ENCODE measurements around the gene ZNRF3. TPM values are rescaled to one million over a fixed set of nuclear protein-coding genes. Genes with fewer than 3 reads are reported as not detected.
"Not testable (repeated sequence)": the region's sequence is repeated elsewhere in the genome, so short reads cannot be mapped to it uniquely, and the experiment has no call there.

The ZNRF3 gene
- 7.4 TPM for total RNA-seq

DNA sequence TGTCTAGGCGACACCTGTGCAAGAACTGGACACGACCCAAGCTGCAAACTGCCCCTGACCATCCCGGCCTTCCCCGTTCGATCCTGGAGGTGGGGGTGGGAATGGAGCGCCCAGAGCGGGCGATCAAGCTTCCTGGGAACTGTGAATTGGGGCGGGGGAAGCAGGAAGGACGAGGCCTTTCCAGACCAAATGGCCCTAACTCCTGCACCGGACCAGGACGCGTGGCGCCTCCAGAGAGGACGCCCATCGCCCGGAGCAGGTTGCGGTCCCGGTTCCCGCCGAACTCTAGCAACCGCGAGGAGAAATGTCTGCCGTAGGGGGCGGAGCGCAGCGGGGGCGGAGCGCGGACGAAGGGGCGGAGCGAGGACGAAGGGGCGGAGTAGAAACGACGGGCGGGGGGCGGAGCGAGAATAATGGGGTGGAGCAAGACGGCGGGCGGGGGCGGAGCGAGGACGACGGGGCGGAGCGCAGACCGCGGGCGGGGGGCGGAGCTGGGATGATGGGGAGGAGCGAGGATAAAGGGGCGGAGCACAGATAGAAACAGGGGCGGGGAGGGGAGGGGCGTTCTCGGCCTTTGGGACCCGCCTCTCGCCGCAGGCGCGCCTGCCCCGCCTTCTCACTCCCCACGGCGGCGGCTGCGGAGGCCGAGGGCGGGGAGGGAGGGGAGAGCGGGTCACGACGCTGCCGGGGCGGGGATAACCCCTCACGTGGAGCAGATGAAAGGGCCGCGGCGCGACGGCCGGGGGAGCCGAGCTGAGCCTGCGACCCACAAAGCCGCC lies at the start of gene ZNRF3:
ZNRF3 (plus strand) TSS at position 695 of the 779 bp plus-strand sequence. CDS start 195 bp downstream, outside the sequence.
- DNase-seq, result peak; percentile 96

DNA sequence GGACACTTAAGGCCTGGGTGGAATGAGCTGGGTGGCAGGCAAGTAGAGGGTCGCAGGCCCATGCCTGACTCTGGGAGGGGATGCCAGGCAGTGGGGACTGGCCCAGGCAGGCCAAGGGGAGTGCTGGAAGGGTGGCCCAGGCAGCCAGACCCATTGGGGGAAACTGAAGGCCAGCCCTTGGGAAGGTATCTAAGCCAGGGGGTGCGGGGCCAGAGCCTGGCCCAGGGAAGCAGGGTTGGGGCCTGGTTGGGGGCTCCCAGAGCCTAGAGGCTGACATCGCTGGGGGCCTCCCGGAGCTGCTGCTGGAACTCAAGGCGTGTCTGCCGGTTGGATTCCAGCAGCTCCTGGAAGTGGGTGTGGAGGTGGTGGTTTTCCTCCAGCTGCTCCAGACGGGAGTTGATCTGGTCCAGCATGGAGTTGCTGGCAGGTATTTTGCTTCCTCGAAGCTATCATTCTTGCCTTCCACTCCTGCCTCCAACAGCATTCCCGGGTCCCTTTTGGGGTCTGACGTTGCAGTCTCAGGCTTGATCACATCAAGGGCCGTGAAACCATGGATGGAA lies 47.7 kb upstream of the ZNRF3 start:
- DNase-seq, result no peak

GRCh38 chr22:28837640-28838039 lies 45.7 kb upstream of the ZNRF3 start:
- DNase-seq, result no peak

GRCh38 chr22:28838971-28839370 lies 44.4 kb upstream of the ZNRF3 start:
- no peak for DNase-seq

GRCh38 chr22:28841111-28841510 lies 42.3 kb upstream of the ZNRF3 start:
- no peak for DNase-seq

DNA sequence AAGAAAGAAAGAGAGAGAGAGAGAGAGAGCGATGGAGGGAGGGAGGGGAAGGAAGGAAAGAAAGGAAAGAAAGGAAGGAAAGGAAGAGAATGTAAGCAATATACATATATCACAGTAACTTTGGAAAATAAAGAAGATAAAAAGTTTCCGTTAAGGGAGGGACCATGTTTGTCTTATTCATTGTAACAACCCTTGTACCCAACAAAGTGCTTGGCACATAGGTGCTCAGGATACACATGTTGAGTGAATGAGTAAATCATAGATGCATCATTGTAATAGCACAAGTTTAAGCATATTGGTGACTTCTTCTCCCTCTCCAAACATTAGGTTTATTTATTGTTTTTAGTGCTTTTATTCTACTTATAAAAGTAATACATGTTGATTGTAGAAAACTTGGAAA lies 39.7 kb upstream of the ZNRF3 start:
- no peak for DNase-seq

DNA sequence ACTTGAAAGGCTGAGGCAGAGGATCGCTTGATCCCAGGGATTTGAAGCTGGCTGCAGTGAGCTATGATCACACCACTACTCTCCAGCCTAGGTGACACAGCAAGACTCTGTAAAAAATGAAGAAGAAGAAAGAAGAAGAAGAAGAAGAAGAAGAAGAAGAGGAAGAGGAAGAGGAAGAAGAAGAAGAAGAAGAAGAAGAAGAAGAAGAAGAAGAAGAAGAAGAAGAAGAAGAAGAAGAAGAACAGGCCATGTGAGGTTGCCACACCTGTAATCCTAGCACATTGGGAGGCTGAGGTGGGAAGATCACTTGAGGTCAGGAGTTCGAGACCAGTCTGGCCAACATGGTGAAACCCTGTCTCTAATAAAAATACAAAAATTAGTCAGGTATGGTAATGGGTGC lies 39.1 kb upstream of the ZNRF3 start:
- DNase-seq, result not testable (repeated sequence)

- no peak for DNase-seq
These were observed 36.4 kb upstream of the ZNRF3 start for GRCh38 chr22:28846994-28847393.

GRCh38 chr22:28855355-28856094 lies 27.8 kb upstream of the ZNRF3 start:
- DNase-seq, result peak; percentile 51

DNA sequence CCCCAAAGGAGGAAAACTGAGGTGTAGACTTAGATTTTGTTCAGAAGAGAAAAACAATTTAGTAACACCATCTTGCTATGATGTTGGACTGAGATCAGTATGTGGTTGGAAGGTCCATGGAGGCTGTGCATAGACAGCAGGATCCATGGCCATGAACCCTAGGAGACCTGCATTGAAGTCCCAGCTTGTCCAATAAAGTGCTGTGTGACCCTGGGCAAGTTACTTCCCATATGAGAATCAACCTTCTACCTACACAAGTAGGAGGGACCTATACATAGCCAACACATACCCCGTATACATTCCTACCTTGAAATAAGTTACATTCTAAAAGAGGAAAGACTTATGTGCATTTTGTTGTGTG lies 27.3 kb upstream of the ZNRF3 start:
- no peak for DNase-seq

DNA sequence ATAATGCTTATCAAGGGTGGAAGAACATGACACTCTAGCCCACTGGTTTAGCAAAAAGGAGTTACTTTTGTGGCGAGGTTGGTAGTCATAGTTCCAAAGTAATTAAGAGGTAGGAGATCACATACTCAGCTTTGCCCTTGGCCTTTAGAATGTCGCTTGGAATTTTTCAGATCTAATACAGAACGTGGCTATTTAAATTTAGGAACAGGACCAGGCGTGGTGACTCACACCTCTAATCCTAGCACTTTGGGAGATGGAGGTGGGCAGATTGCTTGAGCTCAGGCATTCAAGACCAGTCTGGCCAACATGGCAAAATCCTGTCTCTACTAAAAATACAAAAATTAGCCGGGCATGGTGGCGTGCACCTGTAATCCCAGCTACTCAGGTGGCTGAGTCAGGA lies 26.1 kb upstream of the ZNRF3 start:
- DNase-seq, result no peak

- no peak for DNase-seq
These were observed 18.3 kb upstream of the ZNRF3 start for GRCh38 chr22:28864878-28865596.

DNA sequence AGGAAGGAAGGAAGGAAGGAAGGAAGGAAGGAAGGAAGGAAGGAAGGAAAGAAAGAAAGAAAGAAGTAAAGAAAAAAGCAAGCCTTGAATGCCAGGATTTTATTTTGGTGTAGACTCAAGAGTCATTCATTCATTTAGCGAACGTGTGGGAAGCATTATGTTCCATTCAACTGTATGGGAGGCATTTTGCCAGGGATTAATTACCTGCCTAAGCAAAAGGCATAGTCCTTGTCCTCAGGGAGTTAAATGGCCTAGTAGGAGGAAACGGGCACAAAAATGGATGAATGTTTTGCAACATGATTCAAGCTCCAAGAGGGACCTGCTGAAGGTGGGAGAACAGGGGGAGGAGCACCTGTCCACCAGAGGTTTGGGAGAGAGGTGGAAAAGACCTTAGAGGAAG lies 16.2 kb upstream of the ZNRF3 start:
- DNase-seq, result no peak

DNA sequence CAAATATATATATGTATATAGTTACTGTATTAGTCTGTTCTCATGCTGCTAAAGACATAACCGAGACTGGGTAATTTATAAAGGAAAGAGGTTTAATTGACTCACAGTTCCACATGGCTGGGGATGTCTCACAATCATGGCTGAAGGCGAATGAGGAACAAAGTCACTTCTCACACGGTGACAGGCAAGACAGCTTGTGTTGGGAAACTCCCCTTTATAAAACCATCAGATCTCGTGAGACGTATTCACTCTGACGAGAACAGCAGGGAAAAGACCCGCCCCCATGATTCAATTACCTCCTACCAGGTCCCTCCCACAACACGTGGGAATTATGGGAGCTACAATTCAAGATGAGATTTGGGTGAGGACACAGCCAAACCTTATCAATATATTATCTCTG lies 15.0 kb upstream of the ZNRF3 start:
- not testable (repeated sequence) for DNase-seq

- DNase-seq, result no peak
These were observed 13.6 kb upstream of the ZNRF3 start for GRCh38 chr22:28869736-28870135.

DNA sequence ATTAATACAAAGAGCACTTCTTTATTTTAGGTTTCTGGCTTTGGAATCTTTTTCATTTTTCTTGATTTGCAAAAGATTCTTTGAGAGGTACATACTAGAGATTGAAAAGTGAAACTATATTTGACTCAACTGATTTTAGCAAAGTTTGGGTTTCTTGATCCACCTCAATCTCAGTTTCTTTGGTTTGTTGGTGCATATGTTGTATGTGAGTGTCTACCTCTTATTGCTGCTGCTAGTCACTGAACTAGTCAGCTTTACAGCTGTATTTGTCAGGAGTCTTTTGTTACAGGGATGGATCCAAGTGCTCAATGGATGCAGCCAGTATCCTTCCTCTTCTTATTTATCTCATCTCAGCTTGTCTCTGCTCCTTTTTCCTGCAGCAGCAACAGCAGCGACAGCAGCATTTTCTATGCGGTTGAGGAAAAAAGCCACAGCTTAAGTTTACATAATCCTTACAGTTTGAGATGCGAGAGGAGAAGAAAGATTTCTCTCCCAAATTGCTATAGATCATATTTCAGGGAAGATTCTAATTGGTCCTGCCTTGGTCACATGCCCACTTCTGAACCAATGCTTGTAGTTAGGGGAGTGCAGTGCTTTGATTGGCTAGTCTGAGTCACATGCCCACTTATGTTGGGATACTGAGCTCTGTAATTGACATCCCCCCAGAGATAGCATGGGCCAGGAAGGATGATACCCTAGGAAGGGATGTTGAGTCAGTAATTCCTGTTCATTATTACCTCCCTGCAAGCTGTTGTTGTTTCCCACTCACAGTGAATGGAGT lies 10.0 kb upstream of the ZNRF3 start:
- DNase-seq, result no peak

DNA sequence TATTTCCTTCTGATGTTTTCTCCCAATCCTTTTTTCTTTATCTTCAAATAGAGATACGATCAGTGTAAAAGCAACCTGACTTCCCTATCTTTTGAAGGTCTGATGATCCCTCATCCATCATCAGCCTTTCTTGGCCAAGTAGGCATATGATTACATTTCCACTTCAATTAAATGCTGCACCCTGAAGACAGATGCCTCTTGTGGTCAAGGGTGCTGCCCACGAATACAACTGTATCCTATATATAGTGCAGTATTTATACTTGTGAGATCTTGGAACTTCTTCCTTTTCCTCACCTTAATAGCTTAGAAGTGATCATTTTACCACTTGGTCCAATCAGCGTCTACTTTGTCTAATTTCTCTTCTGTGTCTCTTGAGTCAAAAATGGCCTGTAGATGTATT lies 9.3 kb upstream of the ZNRF3 start:
- no peak for DNase-seq

DNA sequence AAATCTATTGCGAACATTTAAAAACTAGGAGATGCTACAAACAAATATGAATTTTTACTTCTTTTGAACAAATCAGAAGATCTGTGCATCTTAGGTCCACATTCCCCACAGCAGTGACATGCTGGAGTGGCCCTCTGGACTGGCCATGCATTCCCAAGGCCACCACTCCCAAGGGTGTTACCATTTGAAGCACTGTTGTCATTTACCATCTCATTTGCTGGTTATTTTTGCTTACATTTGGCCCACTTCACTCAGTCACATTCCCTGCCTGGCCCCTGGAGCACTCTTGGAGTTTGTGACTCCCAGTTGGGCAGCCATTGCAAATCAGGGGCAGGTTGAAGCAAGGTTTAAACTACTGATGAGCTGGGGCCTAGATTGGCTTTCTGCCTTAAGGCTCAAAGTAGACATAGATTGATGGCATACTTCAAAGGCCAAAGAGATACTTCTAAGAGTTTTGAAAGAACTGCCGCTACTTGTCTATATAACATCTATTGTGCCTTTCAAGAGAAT lies 8.5 kb upstream of the ZNRF3 start:
- DNase-seq, result peak; percentile 21

- peak; percentile 74 for DNase-seq
These were observed 861 bp upstream of the ZNRF3 start for GRCh38 chr22:28882545-28882877.

DNA sequence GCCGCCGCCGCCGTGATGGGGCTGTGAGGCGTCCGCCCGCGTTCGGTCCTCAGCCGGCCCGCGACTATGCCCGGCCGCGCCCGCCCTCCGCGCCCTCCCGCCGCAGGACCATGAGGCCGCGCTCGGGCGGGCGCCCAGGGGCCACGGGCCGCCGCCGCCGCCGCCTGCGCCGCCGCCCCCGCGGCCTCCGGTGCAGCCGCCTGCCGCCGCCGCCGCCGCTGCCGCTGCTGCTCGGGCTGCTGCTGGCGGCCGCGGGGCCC lies 215 bp downstream of the ZNRF3 start:
- no peak for DNase-seq

DNA sequence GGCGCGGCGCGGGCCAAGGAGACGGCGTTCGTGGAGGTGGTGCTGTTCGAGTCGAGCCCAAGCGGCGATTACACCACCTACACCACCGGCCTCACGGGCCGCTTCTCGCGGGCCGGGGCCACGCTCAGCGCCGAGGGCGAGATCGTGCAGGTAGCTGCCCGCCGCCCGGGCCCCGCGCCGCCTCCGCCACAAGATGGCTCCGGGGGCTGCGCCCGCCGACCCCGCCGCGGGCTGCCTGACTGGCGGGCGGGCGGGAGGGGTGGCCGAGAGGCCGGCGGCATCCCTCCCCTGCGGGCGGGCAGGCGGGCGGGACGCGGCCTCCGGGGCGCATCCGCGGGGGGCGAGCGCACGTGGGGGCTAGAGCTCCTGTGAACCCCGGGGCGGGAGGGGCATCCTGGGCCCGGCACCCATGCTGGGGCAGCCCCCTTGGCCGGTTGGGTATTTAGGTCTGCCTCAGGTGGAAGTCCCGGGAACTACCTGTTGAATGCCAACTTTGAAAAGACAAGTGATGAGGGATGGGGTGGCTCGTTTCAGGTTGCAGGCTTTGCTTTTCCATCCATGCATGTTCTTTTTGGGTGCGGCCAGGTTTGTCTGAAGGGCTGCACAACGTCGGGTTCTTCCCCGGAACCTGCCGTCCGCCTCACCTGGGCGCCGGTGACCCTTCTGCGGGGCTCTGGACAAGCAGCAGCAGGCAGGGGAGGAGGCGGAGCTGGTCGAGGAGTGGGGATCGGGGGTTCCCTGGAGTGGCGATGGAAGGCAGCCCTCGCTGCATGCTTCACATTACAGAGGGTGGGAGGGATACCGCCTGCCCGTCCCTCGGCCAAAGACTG lies 760 bp downstream of the ZNRF3 start:
- DNase-seq, result no peak
